Endometrial microvascular endothelial cells (primary cell): Measurements from ENCODE around the gene ZNF77. TPM values are rescaled to one million over a fixed set of nuclear protein-coding genes. Genes with fewer than 3 reads are reported as not detected.
"Not testable (repeated sequence)": the region's sequence is repeated elsewhere in the genome, so short reads cannot be mapped to it uniquely, and the experiment has no call there.

Experiments used
- in situ Hi-C: cut with HindIII; loops from 2 replicates; pipeline ENCODE4 v1.10.0; 2017; ENCODE audit warnings: low sequenced_read_pairs, low pct_unique_long_range_greater_than_20kb; ENCODE audit errors: inconsistent ontology term
- total RNA-seq: library from RNA; depleted of rRNA; stranded (reverse); fragments of >200 nt; gene quantifications from one replicate; pipeline ENCODE4 v1.2.3, GENCODE V29; 2015; ENCODE audit errors: inconsistent ontology term

The ZNF77 gene
- total RNA-seq: 2.3 TPM

- in situ Hi-C loops: no loop called here
Measured at GRCh38 chr19:2944775-2945574, at the start of gene ZNF77. TSS of gene ZNF77 (minus strand) at chr19:2944971. CDS start at chr19:2944840, 131 bp downstream.

- in situ Hi-C loops: no loop called here
Measured at GRCh38 chr19:2993579-2993978, 48.8 kb upstream of the ZNF77 start.

GRCh38 chr19:2992958-2993357 is 48.2 kb upstream of the ZNF77 start:
- in situ Hi-C loops: no loop called here

GRCh38 chr19:2992333-2992732 is 47.6 kb upstream of the ZNF77 start:
- in situ Hi-C loops: not testable (repeated sequence)

- in situ Hi-C loops: no loop called here
Measured at GRCh38 chr19:2989236-2989946, 44.6 kb upstream of the ZNF77 start.

- in situ Hi-C loops: no loop called here
Measured at GRCh38 chr19:2988568-2988967, 43.8 kb upstream of the ZNF77 start.

GRCh38 chr19:2987797-2988196 is 43.0 kb upstream of the ZNF77 start:
- in situ Hi-C loops: no loop called here

- in situ Hi-C loops: no loop called here
Measured at GRCh38 chr19:2986951-2987524, 42.3 kb upstream of the ZNF77 start.

- in situ Hi-C loops: no loop called here
Measured at GRCh38 chr19:2984215-2984528, 39.4 kb upstream of the ZNF77 start.

- in situ Hi-C loops: no loop called here
Measured at GRCh38 chr19:2983351-2984214, 38.8 kb upstream of the ZNF77 start.

GRCh38 chr19:2982983-2983350 is 38.2 kb upstream of the ZNF77 start:
- in situ Hi-C loops: no loop called here

- in situ Hi-C loops: no loop called here
Measured at GRCh38 chr19:2982561-2982960, 37.8 kb upstream of the ZNF77 start.

GRCh38 chr19:2981898-2982297 is 37.1 kb upstream of the ZNF77 start:
- in situ Hi-C loops: no loop called here

- in situ Hi-C loops: no loop called here
Measured at GRCh38 chr19:2978772-2979171, 34.0 kb upstream of the ZNF77 start.

- in situ Hi-C loops: no loop called here
Measured at GRCh38 chr19:2978166-2978767, 33.5 kb upstream of the ZNF77 start.

- in situ Hi-C loops: no loop called here
Measured at GRCh38 chr19:2977746-2978138, 33.0 kb upstream of the ZNF77 start.

- in situ Hi-C loops: no loop called here
Measured at GRCh38 chr19:2977001-2977745, 32.4 kb upstream of the ZNF77 start, which contains the start of gene TLE6. TSS of gene TLE6 (plus strand) at chr19:2977564. CDS start at chr19:2978234, 670 bp downstream.

GRCh38 chr19:2976609-2977000 is 31.8 kb upstream of the ZNF77 start:
- in situ Hi-C loops: no loop called here
